ENCODE data around the gene MGMT.

Gene MGMT

DNA sequence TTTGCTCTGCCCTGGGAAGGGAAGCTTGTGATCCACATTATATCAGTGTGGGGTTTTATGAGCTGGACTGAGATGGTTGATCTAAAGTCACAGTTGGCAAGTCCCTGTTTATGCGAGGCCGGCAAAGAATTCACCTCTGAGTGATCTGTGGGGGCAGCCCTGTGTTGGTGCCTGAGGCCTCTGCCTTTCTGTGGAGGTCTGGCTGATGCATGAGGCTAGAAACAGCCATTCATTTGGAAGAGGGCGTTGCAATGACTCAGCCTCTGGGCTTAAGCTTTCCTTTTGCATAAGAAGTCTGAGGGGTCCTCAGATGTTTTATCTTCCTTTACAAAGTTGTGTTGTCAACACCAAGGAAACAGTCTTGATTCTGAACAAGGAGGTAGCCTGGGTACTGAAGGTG, 126.9 kb downstream of the MGMT start:
- DNase-seq (ENCODE audit: low read depth in 2 of 2): no peak

DNA sequence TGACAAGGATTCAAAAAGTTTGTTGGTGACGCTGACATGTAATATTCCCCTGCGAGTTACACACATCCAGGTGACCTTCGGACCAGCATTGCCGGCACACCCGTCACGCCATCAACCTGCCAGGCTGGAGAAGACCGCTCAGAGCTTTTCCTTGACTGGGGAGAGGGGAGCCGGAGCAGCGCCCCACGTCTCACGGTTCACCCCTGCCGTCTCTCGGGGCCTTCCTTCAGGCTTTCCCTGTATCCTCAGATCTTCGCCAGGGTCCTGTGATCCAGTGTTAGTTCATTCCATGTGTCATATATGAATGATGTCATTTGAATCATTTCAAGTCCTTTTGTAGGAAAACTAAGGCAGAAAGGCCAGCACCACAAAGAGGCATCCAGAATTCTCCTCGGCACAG, 127.8 kb downstream of the MGMT start:
- DNase-seq (ENCODE audit: low read depth in 2 of 2): no peak

DNA sequence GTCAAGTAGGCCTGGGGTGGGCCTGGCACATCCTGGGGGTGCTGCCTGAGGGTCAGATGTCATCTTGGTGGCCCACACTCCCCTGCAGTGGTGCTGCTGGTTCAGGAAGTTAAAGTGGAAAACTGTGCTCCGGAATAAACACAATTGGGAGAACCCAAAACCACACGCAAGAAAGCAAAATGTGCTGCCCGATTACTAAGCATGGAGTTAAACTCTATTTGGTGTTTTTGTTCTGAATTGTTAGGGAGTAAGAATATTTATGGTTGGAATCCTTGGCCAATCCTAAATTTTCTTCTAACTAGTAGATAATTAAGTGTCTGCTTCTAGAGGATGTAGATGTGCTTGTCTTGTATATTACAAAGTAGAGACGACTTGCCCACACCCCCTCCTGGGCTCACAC, 131.4 kb downstream of the MGMT start:
- DNase-seq (ENCODE audit: low read depth in 2 of 2): no peak

DNA sequence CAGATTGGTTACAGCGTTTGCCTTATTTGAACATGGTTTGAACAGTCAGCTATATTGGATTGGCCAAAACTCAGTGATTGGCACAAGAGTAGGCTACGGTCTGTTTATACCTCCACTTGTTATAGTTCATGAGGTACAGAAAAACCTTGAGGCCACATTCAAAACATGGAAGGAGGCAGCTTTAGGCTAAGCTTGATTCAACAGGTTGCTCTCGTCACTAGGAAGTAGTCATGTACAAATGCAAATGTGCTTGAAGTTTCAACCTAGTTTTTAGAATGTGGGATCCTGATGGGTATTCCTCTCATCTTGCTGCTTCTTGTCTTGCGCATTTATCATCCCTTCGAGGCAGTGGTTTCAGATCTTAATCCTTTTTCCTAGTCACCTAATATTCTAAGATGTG, 132.1 kb downstream of the MGMT start:
- no peak for DNase-seq (ENCODE audit: low read depth in 2 of 2)

DNA sequence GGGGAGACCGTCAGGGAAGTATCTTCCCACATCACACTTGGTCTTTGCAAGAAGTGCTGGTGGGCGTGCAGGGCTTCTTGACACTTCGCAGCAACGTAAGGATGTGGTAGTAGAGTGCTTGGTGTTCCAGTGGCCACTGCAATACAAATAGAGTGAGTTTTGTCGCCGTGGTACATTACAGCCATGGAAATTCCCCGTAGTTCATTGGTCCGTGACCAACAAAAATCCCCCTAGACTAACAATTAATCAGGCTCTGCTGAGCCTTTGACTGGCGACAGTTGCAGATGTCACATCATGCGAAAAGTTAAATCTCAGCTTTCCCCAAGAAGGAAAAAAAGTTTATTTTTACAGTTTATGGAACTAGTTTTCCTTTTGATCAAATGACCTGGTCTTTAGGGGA, 134.7 kb downstream of the MGMT start:
- DNase-seq (ENCODE audit: low read depth in 2 of 2): no peak

DNA sequence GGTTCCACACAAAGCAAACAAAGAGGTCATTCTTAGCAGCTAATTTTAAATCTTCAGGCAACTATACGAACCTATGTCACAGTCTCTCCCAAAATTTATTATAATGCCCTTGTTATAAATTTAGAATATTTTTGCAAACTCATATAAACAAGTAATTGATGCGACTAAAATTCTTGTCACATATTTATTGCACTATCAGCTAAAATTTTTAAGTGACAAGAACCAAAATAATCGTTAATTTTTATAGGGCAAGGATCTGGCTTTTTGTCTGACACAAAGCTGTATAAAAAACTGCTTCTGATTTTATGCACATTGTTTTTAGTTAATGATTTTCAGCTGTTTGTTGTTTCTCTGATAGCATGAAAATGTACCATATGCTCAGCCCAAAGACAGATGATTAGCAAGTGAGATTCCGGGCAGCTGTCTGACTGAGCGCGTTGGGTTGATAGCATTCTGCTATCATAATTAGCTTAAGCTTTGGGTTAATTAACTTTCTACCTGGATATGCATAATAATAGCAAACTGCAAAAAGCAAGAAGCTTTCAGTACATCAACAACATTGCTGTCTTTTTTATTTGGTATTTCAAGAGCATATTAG, 136.0 kb downstream of the MGMT start:
- DNase-seq (ENCODE audit: low read depth in 2 of 2): no peak

DNA sequence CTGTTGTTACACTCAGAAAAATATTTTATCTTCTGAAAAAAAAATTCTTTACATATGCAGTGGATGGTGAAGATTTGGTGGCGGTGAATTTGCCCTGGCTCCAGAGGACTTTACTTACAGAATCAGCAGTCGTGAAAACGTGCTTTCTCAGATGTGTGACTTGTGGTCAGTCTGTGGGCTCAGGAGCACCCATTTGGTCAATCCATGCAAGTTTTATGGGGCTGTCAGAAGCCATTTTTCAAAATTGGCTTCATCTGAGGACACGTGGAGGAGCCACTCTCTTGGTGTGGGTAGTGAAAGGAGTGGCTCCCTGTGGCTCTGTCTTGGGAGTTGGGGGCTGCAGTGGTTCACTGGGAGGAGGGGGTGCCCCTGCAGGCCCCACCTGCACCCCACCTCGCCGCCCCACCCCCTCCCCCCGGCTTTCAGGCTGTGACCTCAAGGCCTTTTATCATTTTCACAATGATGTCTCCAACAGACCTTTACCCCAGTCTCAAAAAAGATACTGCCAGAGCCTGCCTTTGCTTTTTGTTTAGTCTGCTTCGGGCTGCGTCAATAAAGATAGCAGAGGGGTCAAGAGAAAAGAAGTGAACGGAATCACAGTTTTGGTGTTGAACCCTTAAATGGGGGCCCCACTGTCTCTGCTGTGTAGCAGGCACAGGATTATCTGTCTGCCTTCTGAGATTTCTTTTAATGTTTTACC, 137.4 kb downstream of the MGMT start:
- DNase-seq (ENCODE audit: low read depth in 2 of 2): no peak

DNA sequence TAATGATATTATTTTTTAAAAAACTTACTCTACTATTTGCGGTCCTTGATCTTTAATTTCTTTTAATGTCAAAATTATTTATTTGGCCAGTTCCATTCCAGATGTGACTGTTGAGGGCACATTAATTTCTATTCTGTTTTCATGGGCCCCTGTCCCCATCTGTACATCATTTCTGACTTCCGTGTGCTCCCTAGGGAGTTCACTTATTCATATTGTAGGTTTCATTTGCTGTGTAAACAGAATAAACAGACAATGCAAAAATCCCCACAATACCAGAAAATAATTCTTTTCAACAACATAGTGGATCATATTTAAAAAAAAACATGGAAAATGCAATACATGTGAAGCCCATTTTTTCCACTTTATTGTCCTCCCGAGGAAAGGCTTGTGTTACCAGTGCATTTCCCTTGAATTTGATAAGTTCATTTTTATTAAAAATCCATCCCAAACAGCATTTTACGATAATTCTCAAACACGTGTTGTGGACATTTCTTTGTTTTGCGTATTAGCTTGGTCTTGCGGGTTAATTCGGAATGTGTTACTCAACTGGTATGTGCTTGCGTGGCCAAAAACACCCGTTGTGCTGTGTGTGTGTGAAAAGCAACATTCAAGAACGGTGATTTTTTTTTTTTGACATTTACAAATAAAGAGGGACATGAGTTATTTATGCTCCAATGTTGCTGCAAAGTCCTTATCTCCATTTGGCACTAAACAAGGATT, 138.4 kb downstream of the MGMT start:
- no peak for DNase-seq (ENCODE audit: low read depth in 2 of 2)

DNA sequence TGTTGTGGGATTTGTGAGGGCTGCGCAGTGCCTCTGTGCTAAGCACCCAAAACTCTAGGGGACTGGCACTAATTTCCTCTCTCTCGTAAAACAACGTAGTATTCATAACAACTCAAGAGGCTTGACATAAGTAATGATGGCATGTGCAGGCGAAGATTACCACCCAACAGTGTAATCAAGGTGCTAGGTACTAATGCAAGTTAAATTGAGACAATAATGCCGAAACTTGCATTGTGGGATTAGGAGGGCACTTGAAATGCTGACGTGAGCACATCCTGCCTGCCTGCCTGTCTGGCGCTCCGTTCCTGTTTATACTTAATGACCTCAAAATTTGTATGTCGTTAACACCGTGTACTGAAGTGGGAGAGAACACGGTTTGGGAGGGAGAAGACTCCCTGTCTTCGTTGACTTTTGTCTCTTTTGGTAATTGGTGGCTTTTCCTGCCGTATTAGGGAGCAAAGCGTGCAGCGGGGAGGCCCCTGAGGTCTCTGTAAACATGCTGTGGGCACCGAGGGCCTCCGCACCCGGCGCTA, 139.0 kb downstream of the MGMT start:
- no peak for DNase-seq (ENCODE audit: low read depth in 2 of 2)

DNA sequence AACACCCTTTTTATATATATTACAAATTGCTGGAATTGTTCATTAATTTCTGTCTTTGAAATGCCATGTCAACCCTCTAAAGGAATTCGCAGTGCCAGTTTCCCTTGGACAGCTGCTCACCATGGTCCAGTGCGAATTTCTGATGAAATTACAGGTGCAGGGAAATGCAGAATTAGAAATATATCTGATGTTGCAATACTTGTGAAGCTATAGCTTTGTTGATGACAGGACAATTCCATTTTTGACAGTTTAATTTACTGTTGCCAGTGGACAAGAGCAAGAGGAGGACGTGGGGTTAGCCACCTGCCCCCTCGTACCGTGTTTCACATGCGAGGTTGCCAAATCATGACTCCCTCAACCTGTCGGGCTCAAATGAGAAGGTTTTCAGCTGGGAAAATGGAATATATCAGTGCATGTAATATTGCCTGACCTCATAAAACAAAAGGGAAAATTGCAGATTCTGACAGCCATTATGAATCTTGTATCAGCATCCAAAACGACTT, 140.6 kb downstream of the MGMT start:
- DNase-seq (ENCODE audit: low read depth in 2 of 2): no peak

DNA sequence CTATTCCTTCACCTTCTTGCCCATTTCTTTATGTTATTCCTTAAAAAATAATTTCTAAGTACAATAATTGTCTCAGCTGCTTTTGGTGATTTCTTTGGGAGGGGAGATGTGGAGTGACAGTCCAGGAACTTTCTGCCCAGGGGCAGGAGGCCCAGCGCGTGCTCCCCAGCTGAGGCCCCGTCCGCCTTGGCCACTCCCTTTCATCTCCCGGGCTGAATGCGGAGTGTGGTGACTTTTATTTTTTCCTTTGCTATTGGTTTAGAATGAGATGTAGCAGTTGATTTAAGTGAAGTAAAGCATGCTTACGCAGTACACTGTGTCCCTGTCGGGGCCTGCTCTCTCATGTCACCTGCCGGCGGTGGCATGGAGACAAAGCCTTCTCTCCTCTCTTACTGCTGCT, 141.6 kb downstream of the MGMT start:
- DNase-seq (ENCODE audit: low read depth in 2 of 2): no peak

DNA sequence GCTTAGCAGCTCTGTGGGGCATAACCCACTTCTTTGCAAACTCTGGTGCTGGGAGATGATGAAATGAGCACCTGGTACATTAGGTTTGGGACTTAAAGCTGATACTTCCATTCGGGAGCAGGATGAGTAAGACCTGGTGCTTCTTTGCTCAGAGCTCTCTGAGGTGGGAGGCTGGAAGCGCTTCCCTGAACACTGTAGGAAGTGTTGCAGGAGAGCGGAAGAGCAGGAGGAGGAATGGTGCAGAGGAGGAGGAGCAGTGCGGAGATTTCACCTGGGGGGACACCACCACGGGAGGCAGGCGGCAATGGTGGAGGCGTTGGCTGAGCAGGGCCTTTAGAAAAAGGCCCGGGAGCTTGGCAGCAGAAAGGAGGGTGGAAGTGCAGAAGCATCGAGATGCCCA, 142.5 kb downstream of the MGMT start:
- no peak for DNase-seq (ENCODE audit: low read depth in 2 of 2)

DNA sequence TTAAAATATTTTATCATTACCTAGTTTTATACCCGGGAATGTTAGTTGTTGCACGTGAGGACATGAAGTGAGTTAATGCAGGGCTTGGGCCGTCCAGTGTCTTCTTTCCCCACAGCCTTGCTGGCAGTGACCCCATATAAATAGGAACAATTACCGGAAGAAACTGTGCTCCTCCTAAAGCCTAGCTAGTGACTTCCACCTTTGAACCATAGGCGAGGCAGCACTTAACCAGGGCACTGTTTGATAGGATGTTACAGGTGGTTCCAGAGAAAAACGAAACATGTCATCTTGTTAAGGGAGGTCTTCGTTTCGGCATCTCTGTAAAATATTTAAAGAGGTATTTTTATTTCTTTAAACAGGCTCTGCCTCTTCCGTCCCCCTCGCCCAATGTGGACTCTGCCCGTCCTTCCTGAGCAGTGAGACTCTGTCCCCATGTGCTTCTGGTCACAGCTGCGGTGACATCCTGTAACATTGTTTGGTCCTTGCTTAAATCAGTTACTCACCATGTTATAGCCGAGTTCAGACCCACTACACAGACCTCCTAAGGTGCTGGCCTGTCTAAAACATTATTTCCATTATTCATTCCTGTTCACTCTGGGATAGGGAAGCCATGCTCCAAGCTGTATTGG, 145.6 kb downstream of the MGMT start:
- no peak for DNase-seq (ENCODE audit: low read depth in 2 of 2)

DNA sequence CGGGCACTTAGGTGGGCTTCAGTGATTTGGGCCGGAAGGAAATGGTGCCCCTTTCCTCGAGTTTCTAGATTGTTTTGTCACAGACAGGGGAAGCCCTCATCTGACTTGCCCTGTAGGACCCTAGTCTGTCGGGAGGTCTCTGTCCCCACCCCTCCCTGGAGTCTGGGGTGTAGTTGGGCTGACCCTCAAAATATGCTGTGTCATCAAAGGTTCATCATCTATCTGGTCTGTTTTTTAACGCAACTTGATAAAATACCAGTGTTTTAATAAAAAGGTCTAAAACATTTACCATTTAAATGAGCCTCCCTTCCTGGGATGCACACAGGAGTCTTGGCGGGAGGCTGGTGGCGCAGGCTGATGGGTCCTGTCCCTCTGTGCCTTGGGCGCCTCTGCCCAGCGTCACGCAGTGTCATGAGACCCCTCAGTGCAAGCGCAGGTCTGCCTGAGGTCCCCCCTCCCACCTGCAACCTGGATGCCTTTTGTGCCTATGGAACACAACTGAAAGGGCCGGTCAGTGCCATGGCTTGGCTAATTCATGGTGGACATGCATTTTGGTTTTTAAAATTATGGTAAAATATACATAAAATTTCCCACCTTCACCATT, 146.4 kb downstream of the MGMT start:
- no peak for DNase-seq (ENCODE audit: low read depth in 2 of 2)

DNA sequence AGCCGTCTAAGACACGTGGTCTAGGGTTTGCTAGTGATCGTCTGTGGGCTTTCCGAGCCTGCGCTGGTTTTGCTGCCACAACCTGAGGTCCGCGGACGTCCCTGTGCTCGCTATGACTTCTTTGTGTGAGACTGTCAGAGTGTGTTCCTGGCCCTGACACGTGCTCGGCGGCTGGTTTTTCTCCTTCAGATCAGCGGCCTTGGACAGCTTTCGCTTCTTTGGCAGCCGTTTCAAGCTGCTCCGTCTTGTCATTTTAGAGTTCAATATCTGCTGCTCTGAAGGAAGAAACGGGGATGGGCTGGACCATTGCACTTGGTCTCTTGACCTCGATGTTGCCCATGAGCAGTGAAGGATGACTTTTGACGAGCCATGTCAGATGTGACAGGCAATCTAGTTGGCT, 147.3 kb downstream of the MGMT start:
- no peak for DNase-seq (ENCODE audit: low read depth in 2 of 2)

DNA sequence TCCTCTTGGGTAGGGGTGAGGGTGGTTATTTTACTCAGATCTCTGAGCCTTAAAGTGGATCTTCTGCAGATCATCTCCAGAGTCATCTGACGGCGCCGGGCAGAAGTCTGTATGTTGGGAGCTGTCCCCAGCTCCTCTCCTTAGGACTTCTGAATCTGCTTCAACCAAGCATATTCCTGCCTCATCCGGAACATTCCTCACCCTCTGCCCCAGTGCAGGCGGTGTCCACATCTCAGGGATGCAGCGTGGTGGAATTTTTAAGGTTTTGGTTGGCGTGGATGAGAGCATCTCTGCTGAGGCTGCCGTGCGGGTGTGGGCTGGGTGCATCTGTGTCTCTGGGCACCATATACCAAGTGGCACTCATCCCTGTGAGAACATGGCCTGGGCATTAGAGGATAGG, 148.3 kb downstream of the MGMT start:
- DNase-seq (ENCODE audit: low read depth in 2 of 2): no peak

DNA sequence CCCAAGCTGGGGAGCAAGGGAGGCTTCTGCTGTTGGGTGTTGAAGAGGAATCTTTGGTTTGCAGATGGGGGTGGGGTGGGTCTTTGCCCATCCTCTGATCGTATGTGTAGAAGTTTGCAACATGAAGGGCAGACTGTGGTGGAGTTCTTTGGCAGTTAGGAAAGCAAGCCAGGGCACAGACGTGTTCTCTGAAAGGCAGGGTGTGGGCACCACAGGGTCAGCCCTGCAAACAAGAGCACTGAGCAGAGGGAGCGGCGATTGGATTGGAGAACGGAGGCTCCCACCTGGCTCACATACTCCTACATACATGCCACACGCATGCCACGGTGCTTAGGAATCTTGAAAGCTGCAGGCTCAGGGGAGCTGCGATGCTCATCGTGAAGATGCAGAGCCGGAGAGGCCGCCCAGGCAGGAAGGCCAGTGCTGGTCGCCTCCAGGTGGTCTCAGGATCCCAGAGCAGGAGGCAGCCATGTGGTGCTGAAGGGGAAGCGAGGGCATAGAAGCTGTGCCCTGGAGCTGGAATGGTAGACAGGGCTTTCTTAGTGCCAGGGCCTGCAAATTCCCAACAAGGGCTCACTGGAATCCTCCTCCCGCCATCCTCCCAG, 149.0 kb downstream of the MGMT start:
- no peak for DNase-seq (ENCODE audit: low read depth in 2 of 2)

DNA sequence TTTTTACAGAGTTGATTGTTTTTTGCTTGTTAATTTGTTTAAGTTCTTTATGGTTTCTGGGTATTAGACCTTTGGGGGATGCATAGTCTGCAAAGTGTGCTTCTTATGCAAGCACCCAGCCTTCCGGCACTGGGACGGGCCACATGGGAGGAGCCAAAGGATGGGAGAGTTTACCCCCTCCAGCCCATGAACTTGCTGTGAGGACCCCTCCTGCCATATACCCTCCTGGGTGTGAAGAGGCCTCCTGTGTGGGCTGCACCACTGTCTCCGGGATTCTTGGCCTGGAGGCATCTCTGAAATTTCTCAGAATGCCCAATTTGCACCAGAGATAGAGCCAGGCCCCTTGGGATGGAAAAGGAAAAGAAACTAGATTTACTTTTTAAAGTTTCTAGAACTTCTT, 150.7 kb downstream of the MGMT start:
- no peak for DNase-seq (ENCODE audit: low read depth in 2 of 2)

DNA sequence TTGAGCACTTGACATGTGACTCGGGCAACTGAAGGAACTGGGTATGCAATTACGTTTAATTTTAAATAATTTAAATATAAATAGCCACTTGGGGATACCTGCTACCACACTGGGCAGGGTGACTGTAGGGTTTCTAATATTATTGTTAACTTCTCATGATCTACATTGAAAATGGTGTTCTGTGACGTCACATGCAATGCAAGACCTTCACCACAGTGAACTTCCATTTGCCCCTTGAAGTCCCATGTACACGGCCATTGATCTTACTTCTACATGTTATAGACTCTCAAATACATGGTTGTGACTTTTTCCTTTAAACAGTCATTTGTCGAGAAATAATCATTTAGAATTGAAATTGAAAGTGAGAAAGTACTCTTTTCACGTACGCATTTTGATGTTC, 154.0 kb downstream of the MGMT start:
- DNase-seq (ENCODE audit: low read depth in 2 of 2): no peak

DNA sequence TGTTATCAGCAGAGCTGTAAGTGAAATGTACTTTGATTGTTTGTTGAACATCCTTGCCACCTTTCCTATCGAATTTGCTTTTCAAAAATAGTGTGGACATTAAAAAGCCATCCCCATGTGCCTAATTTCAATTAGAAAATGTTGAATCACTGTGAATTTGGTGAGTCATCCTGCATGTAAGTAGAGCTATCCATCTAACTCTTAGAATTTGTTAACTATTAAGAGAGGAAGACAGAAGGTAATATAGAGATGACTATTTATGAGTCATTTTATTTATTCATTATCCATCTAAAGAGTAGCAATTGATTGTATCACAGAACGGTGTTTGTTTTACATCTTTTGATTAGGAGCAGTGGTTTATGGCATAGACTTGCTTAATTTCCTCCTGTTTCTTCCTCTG, 154.7 kb downstream of the MGMT start:
- DNase-seq (ENCODE audit: low read depth in 2 of 2): no peak

DNA sequence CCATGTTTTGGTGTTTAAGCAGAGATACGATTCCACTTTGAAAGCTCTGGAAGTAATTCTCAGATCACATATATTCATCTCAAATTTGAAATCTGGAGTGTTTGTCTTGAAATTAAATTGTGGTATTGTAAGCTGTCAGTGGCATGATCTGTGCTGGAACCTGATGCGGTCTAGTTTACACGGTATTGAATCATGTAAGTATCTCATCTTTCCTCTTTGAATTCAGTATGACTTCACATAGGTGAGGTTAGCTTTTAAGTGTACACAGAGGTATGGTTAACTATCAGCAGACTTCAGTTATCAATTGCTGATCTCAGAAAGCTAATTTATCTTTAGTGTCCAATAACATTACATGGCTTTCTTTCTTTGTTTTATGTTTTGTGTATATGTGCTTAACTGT, 155.2 kb downstream of the MGMT start:
- no peak for DNase-seq (ENCODE audit: low read depth in 2 of 2)

DNA sequence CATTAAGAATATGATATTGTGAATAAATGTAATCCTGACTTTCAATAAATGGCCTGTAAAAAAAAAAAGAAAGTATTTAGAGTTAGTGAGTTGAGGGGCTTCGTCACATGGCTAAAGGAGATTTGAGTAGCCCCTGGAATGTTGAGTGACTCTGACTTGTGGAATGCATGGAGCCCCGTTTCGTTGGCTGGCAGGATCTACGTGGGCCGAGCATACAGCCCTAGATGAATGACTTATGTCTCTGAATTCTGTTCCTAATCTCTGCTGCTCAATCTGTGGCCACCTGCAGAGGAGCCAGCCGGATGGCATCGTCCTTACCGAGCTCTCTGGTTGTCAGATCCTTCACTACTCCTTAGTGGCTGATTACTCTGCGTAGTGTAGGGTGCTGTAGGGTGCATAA, 155.7 kb downstream of the MGMT start:
- no peak for DNase-seq (ENCODE audit: low read depth in 2 of 2)

All from stimulated activated CD4-positive, alpha-beta T cell treated with anti-CD3 and anti-CD28 coated beads, Interleukin-12 subunit alpha, Interleukin-12 subunit beta, amount 100 ng/mL, for 24 hours (primary cell).